H9 (cell line): Measurements from ENCODE around the gene ACAT1. TPM values are rescaled to one million over a fixed set of nuclear protein-coding genes. Genes with fewer than 3 reads are reported as not detected.

Experiments
- DNase-seq: peaks from one replicate; pipeline ENCODE4 v3.0.0-alpha.2; 2017
- H2AFZ ChIP-seq: one replicate; pipeline ENCODE4 v1.6.1; 2013; ENCODE audit warnings: mild to moderate bottlenecking, low read length, control low read depth, moderate library complexity
- H2AK5ac ChIP-seq: 2 replicates; pipeline ENCODE4 v1.6.1; 2013; ENCODE audit warnings: low read length, control low read depth, mixed read lengths; ENCODE audit not compliant: insufficient read length
- H2BK120ac ChIP-seq: one replicate; pipeline ENCODE4 v1.6.1; 2013; ENCODE audit warnings: low read depth, mild to moderate bottlenecking, low read length, control low read depth, inconsistent platforms; ENCODE audit not compliant: poor library complexity, severe bottlenecking
- H2BK12ac ChIP-seq: 2 replicates; pipeline ENCODE4 v1.6.1; 2013; ENCODE audit warnings: low read length, control low read depth, mixed read lengths, low read depth; ENCODE audit not compliant: insufficient read length
- H2BK15ac ChIP-seq: 2 replicates; pipeline ENCODE4 v1.6.1; 2013; ENCODE audit warnings: low read depth, low read length, control low read depth
- H2BK20ac ChIP-seq: one replicate; pipeline ENCODE4 v1.6.1; 2013; ENCODE audit warnings: low read depth, mild to moderate bottlenecking, low read length, control low read depth, inconsistent platforms; ENCODE audit not compliant: poor library complexity, severe bottlenecking
- H2BK5ac ChIP-seq: 2 replicates; pipeline ENCODE4 v1.6.1; 2013; ENCODE audit warnings: low read length, control low read depth, mixed read lengths; ENCODE audit not compliant: insufficient read length
- H3K14ac ChIP-seq: 2 replicates; pipeline ENCODE4 v1.6.1; 2013; ENCODE audit warnings: low read length, control low read depth; ENCODE audit not compliant: insufficient read depth
- H3K18ac ChIP-seq: 2 replicates; pipeline ENCODE4 v1.6.1; 2013; ENCODE audit warnings: low read depth, mild to moderate bottlenecking, mixed read lengths, low read length, control low read depth; ENCODE audit not compliant: insufficient read length
- H3K23ac ChIP-seq: 2 replicates; pipeline ENCODE4 v1.6.1; 2013; ENCODE audit warnings: low read length, control low read depth, mixed read lengths, low read depth; ENCODE audit not compliant: insufficient read length
- H3K23me2 ChIP-seq: 2 replicates; pipeline ENCODE4 v1.6.1; 2013; ENCODE audit warnings: low read depth, mild to moderate bottlenecking, mixed read lengths, low read length, control low read depth; ENCODE audit not compliant: insufficient read length, poor library complexity, severe bottlenecking
- H3K27ac ChIP-seq: 2 replicates; pipeline ENCODE4 v1.5.1; 2013; ENCODE audit warnings: low read length, control low read depth, mixed read lengths, low read depth; ENCODE audit not compliant: insufficient read length
- H3K27me3 ChIP-seq: 2 replicates; pipeline ENCODE4 v1.6.1; 2013; ENCODE audit warnings: low read length, control low read depth, inconsistent platforms; ENCODE audit not compliant: insufficient read depth
- H3K4ac ChIP-seq: 2 replicates; pipeline ENCODE4 v1.6.1; 2013; ENCODE audit warnings: low read depth, mild to moderate bottlenecking, control low read depth, inconsistent platforms, low read length, moderate library complexity
- H3K4me1 ChIP-seq: 2 replicates; pipeline ENCODE4 v1.6.1; 2013; ENCODE audit warnings: low read length, control low read depth, inconsistent platforms; ENCODE audit not compliant: insufficient read depth
- H3K4me2 ChIP-seq: 2 replicates; pipeline ENCODE4 v1.6.1; 2013; ENCODE audit warnings: low read length, control low read depth, mixed read lengths; ENCODE audit not compliant: insufficient read length, insufficient read depth
- H3K56ac ChIP-seq: 2 replicates; pipeline ENCODE4 v1.6.1; 2013; ENCODE audit warnings: low read depth, mild to moderate bottlenecking, mixed read lengths, low read length, control low read depth; ENCODE audit not compliant: insufficient read length
- H3K79me1 ChIP-seq: 2 replicates; pipeline ENCODE4 v1.6.1; 2013; ENCODE audit warnings: low read depth, mild to moderate bottlenecking, moderate library complexity, low read length, control low read depth, inconsistent platforms; ENCODE audit not compliant: insufficient read depth, poor library complexity, severe bottlenecking
- H3K79me2 ChIP-seq: 2 replicates; pipeline ENCODE4 v1.6.1; 2013; ENCODE audit warnings: low read length, control low read depth, inconsistent platforms; ENCODE audit not compliant: insufficient read depth
- H3K9ac ChIP-seq: 2 replicates; pipeline ENCODE4 v1.6.1; 2013; ENCODE audit warnings: low read length, control low read depth, mixed read lengths; ENCODE audit not compliant: insufficient read length; ENCODE audit errors: extremely low read depth
- H3K9me3 ChIP-seq: one replicate; pipeline ENCODE4 v1.6.1; 2013; ENCODE audit warnings: low read depth, low read length, inconsistent platforms; ENCODE audit not compliant: control insufficient read depth
- H3T11ph ChIP-seq: one replicate; pipeline ENCODE4 v1.6.1; 2013; ENCODE audit warnings: mild to moderate bottlenecking, low read length, control low read depth, inconsistent platforms
- H4K20me1 ChIP-seq: one replicate; pipeline ENCODE4 v1.6.1; 2013; ENCODE audit not compliant: control insufficient read depth, insufficient read length, insufficient read depth
- H4K5ac ChIP-seq: 2 replicates; pipeline ENCODE4 v1.6.1; 2013; ENCODE audit warnings: low read depth, mild to moderate bottlenecking, mixed read lengths, low read length, control low read depth; ENCODE audit not compliant: insufficient read length
- H4K8ac ChIP-seq: replicated peaks from 2 replicates; pipeline ENCODE4 v1.6.1; 2013; ENCODE audit warnings: low read length, control low read depth, mixed read lengths, low read depth; ENCODE audit not compliant: insufficient read length
- H4K91ac ChIP-seq: 2 replicates; pipeline ENCODE4 v1.6.1; 2013; ENCODE audit warnings: low read depth, mild to moderate bottlenecking, moderate library complexity, mixed read lengths, low read length, control low read depth; ENCODE audit not compliant: insufficient read length
- H3K27ac Mint-ChIP-seq, 3 experiments: 2 replicates in 2 of 3; 3 replicates in 1 of 3; pipeline ENCODE4 v1.8.0; 2020 to 2021; ENCODE audit warnings: mixed read lengths in 3 of 3, mild to moderate bottlenecking in 1 of 3, moderate library complexity in 1 of 3
- H3K27me3 Mint-ChIP-seq: 2 replicates; pipeline ENCODE4 v1.8.0; 2021; ENCODE audit warnings: low read depth, mild to moderate bottlenecking, moderate library complexity, mixed read lengths
- H3K36me3 Mint-ChIP-seq, 3 experiments: 2 replicates in 2 of 3; 3 replicates in 1 of 3; pipeline ENCODE4 v1.8.0; 2020 to 2021; ENCODE audit warnings: low read depth in 3 of 3, mixed read lengths in 3 of 3; ENCODE audit not compliant: insufficient read depth in 1 of 3
- H3K4me1 Mint-ChIP-seq, 2 experiments: 2 replicates each; pipeline ENCODE4 v1.8.0; 2020; ENCODE audit warnings: mixed read lengths in 2 of 2
- H3K4me3 Mint-ChIP-seq, 2 experiments: 2 replicates in 1 of 2; 3 replicates in 1 of 2; pipeline ENCODE4 v1.8.0; 2020 to 2021; ENCODE audit warnings: mild to moderate bottlenecking in 2 of 2, mixed read lengths in 2 of 2, moderate library complexity in 1 of 2
- H3K9me3 Mint-ChIP-seq, 2 experiments: 2 replicates in 1 of 2; 3 replicates in 1 of 2; pipeline ENCODE4 v1.8.0; 2020; ENCODE audit warnings: mild to moderate bottlenecking in 2 of 2, mixed read lengths in 2 of 2, moderate library complexity in 1 of 2
- WGBS: extraction: QIAGEN DNeasy Blood & Tissue Kit; methylation state at CpG from one replicate; pipeline ENCODE4 v1.1.7; 2013; ENCODE audit warnings: missing lambda C conversion rate, low lambda C conversion rate, mixed read lengths; ENCODE audit not compliant: insufficient read length; ENCODE audit errors: extremely low coverage; 5-methylcytosine and 5-hydroxymethylcytosine counted together
- total RNA-seq: library from RNA; stranded (reverse); gene quantifications from 2 replicates; pipeline ENCODE4 v1.2.1, GENCODE V29; 2021
- TF ChIP-seq, protein P1 (sequence below): fragments of 200-600 bp; sonication (generic); conservative IDR thresholded peaks from 3 replicates; pipeline ENCODE4 v1.8.0; 2021; ENCODE audit warnings: antibody characterized with exemption, mild to moderate bottlenecking

The ACAT1 gene
- total RNA-seq, 1 experiment from 2014 or later: 39.1 TPM

DNA sequence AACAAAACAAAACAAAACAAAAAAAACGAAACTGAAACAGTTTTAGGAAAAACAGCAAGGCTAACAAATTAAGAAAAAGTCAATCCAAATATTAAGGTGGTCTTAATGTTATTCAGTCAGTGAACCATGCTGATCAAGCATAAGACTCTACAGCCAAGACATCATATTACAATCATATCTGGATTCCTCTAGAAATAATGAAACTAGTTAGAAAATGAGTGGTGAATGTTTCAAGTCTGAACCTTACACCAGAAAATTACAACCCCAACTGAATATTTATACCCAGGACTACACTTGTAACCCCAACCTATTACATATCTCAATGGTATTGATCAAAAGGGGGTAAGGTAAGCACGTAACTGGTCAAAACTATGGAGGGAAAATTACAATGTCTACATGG, 48.8 kb downstream of the ACAT1 start:
- Histone ChIP-seq H2AFZ (no peak overlapping the region), H2BK15ac (no peak overlapping the region), H3K27ac (no peak overlapping the region), H3K18ac (no peak overlapping the region), H4K20me1 (no peaks in the 10 kb centered on the region), H3K23me2 (no peaks in the 10 kb centered on the region), H3K27me3 (no peaks in the 10 kb centered on the region), H3T11ph (no peak overlapping the region), H3K4me2 (no peak overlapping the region), H2BK12ac (no peak overlapping the region), H4K5ac (no peak overlapping the region), H4K8ac (no peak overlapping the region), H3K79me2 (no peaks in the 10 kb centered on the region), H3K14ac (no peak overlapping the region), H3K23ac (no peak overlapping the region), H2BK120ac (no peak overlapping the region), H3K9me3 (no peaks in the 10 kb centered on the region), H3K4me1 (no peaks in the 10 kb centered on the region), H3K4ac (no peak overlapping the region), H2AK5ac (no peak overlapping the region), H3K56ac (no peak overlapping the region), H3K79me1 (no peaks in the 10 kb centered on the region), H4K91ac (no peak overlapping the region), H2BK20ac (no peak overlapping the region), H3K9ac (no peak overlapping the region), H2BK5ac (no peak overlapping the region)
- TF ChIP-seq, protein P1, sequence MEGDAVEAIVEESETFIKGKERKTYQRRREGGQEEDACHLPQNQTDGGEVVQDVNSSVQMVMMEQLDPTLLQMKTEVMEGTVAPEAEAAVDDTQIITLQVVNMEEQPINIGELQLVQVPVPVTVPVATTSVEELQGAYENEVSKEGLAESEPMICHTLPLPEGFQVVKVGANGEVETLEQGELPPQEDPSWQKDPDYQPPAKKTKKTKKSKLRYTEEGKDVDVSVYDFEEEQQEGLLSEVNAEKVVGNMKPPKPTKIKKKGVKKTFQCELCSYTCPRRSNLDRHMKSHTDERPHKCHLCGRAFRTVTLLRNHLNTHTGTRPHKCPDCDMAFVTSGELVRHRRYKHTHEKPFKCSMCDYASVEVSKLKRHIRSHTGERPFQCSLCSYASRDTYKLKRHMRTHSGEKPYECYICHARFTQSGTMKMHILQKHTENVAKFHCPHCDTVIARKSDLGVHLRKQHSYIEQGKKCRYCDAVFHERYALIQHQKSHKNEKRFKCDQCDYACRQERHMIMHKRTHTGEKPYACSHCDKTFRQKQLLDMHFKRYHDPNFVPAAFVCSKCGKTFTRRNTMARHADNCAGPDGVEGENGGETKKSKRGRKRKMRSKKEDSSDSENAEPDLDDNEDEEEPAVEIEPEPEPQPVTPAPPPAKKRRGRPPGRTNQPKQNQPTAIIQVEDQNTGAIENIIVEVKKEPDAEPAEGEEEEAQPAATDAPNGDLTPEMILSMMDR: no peak
- Mint-ChIP-seq H3K27me3 (no peaks in the 10 kb centered on the region), H3K36me3 (peaks cover 27 to 80% (median 66%) of the 10 kb centered on the region in 3 experiments; a peak in 6 of 7 replicates), H3K4me3 (no peak overlapping the region), H3K27ac (no peak overlapping the region; a peak in 1 of 7 replicates), H3K4me1 (no peaks in the 10 kb centered on the region), H3K9me3 (no peaks in the 10 kb centered on the region)
- no CpG with 5 or more reads among the region's 2 CpGs for WGBS
- no peak for DNase-seq
